Keratinocyte (primary cell): ENCODE results near the gene VAV1. TPM values are rescaled to one million over a fixed set of nuclear protein-coding genes. Genes with fewer than 3 reads are reported as not detected.

ENCODE experiments used
- DNase-seq: peaks from one replicate; pipeline ENCODE4 v3.0.0-alpha.2; 2011; ENCODE audit warnings: low read depth, missing footprints, low spot score
- FAIRE-seq: peaks from 2 replicates; lab custom pipeline; 2011; peaks lifted over from hg19 to GRCh38; lab: Jason Lieb, UNC
- H2AFZ ChIP-seq: 2 replicates; pipeline ENCODE4 v1.6.0; 2012; ENCODE audit warnings: low read length, control low read depth, inconsistent platforms; ENCODE audit not compliant: control insufficient read depth
- H3K27ac ChIP-seq: 2 replicates; pipeline ENCODE4 v1.5.1; 2011; ENCODE audit warnings: low read length; ENCODE audit not compliant: control insufficient read depth, insufficient read depth
- H3K27me3 ChIP-seq: 3 replicates; pipeline ENCODE4 v1.6.0; 2011; ENCODE audit warnings: low read length; ENCODE audit not compliant: control insufficient read depth, insufficient read depth; ENCODE audit errors: extremely low read depth
- H3K36me3 ChIP-seq, 2 experiments: 2 replicates in 1 of 2; 3 replicates in 1 of 2; pipeline ENCODE4 v1.5.1; 2011; ENCODE audit warnings: low read length in 2 of 2, mild to moderate bottlenecking in 1 of 2; ENCODE audit not compliant: control insufficient read depth in 2 of 2, insufficient read depth in 2 of 2; ENCODE audit errors: extremely low read depth in 1 of 2
- H3K4me1 ChIP-seq: 3 replicates; pipeline ENCODE4 v1.5.1; 2011; ENCODE audit warnings: low read length; ENCODE audit not compliant: control insufficient read depth, insufficient read depth; ENCODE audit errors: extremely low read depth
- H3K4me2 ChIP-seq: 3 replicates; pipeline ENCODE4 v1.6.0; 2011; ENCODE audit warnings: low read depth, low read length; ENCODE audit not compliant: control insufficient read depth, insufficient read depth; ENCODE audit errors: extremely low read depth
- H3K4me3 ChIP-seq, 3 experiments: fragments of 200-600 bp in 1 of 3; sonication (generic) in 1 of 3; 2 replicates in 2 of 3; 3 replicates in 1 of 3; pipeline ENCODE4 v1.5.1; 2011 to 2016; ENCODE audit warnings: low read length in 3 of 3, mild to moderate bottlenecking in 3 of 3, control low read depth in 2 of 3, inconsistent platforms in 1 of 3, low read depth in 1 of 3, mixed read lengths in 1 of 3, mixed run types in 1 of 3, moderate library complexity in 1 of 3; ENCODE audit not compliant: control insufficient read depth in 2 of 3, insufficient read depth in 2 of 3; ENCODE audit errors: extremely low read depth in 1 of 3
- H3K79me2 ChIP-seq: 2 replicates; pipeline ENCODE4 v1.6.0; 2012; ENCODE audit warnings: low read length; ENCODE audit not compliant: control insufficient read depth, insufficient read depth
- H3K9ac ChIP-seq: 3 replicates; pipeline ENCODE4 v1.6.0; 2011; ENCODE audit warnings: low read length; ENCODE audit not compliant: control insufficient read depth, insufficient read depth; ENCODE audit errors: extremely low read depth
- H3K9me1 ChIP-seq: 3 replicates; pipeline ENCODE4 v1.6.0; 2011; ENCODE audit warnings: low read length; ENCODE audit not compliant: control insufficient read depth, insufficient read depth; ENCODE audit errors: extremely low read depth
- H3K9me3 ChIP-seq: 2 replicates; pipeline ENCODE4 v1.5.1; 2012; ENCODE audit warnings: low read depth, low read length; ENCODE audit not compliant: control insufficient read depth
- H4K20me1 ChIP-seq: 3 replicates; pipeline ENCODE4 v1.6.0; 2011; ENCODE audit warnings: low read length; ENCODE audit not compliant: control insufficient read depth, insufficient read depth; ENCODE audit errors: extremely low read depth
- CTCF ChIP-seq, 3 experiments: IDR thresholded peaks in 1 of 3; conservative IDR thresholded peaks in 1 of 3; optimal IDR thresholded peaks in 1 of 3; 2 replicates in 2 of 3; 3 replicates in 1 of 3; pipeline versions ENCODE3 to v1.5.1; 2011; ENCODE audit warnings: low read length in 3 of 3, mild to moderate bottlenecking in 3 of 3, moderate library complexity in 2 of 3, control low read depth in 1 of 3, inconsistent platforms in 1 of 3; ENCODE audit not compliant: insufficient read depth in 2 of 3; ENCODE audit errors: extremely low read depth in 1 of 3
- EZH2 ChIP-seq: IDR thresholded peaks from one replicate; pipeline ENCODE4 v1.6.1; 2012; ENCODE audit warnings: inconsistent platforms, mild to moderate bottlenecking, low read length, moderate library complexity
- dilution Hi-C: fragments of 300-500 bp; cut with MboI; formaldehyde crosslinking; loops from one replicate; pipeline ENCODE4 v1.7.0; 2020; ENCODE audit warnings: low sequenced_read_pairs; ENCODE audit not compliant: extremely low pct_ligation_motif_present
- polyA plus RNA-seq, 5 experiments: library from polyadenylated mRNA; depleted of rRNA in 3 of 5; stranded (reverse) in 3 of 5; stranded (forward) in 1 of 5; unstranded in 1 of 5; fragments of >200 nt; gene quantifications; 1 replicate in 1 of 5; 2 replicates in 3 of 5; 3 replicates in 1 of 5; pipeline versions ENCODE4 v1.2.1 to v1.2.3, GENCODE V29; 2011 to 2012; ENCODE audit warnings: missing spikeins in 2 of 5, low read depth in 1 of 5, low replicate concordance in 1 of 5

The VAV1 gene
- polyA plus RNA-seq, 1 donor (not counting 4 experiments of a cell fraction or from before 2014, with no cell fraction given), result 0.42 TPM

DNA sequence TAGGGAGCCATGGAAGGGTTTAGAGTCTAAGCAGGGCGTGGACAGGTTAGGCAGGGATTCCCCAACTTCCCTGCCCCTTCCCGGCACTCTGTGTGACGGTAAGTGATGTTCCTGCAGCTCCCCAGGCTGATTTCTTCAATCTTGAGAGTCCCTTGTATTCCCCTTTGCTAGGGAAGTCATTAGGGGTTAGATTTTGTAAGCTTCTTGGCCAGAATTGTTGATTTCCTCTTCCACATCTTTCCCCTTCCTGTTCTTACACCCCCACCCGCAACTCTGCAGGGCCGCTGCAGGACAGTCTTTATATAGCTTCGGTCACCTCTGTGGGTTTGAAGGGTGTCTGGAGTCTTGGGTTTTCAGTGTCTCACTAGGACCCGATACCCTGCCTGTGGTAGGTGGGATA, 104.2 kb downstream of the VAV1 start:
- TF ChIP-seq CTCF (optimal IDR thresholded peaks at IDR 0.05 in 1 of 3, IDR thresholded peaks at IDR 0.05 in 1 of 3, conservative IDR thresholded peaks at IDR 0.05 in 1 of 3; ENCODE audit: extremely low read depth in 1 of 3, insufficient read depth in 2 of 3, low read length in 3 of 3), result no peak
- no peak for TF ChIP-seq EZH2
- Histone ChIP-seq H3K27me3 (no peaks in the 10 kb centered on the region), H3K9me1 (no peaks in the 10 kb centered on the region), H3K9me3 (no peaks in the 10 kb centered on the region), H4K20me1 (no peaks in the 10 kb centered on the region), H3K36me3 (no peaks in the 10 kb centered on the region), H3K4me2 (no peak overlapping the region), H3K27ac (no peak overlapping the region), H3K4me3 (no peak overlapping the region), H3K9ac (no peak overlapping the region), H2AFZ (no peak overlapping the region), H3K79me2 (no peaks in the 10 kb centered on the region), H3K4me1 (no peaks in the 10 kb centered on the region)
- no peak for DNase-seq
- no peak for FAIRE-seq
- dilution Hi-C loops, result no loop called here

GRCh38 chr19:6877766-6878165, 105.3 kb downstream of the VAV1 start:
- Histone ChIP-seq H3K36me3 (no peaks in the 10 kb centered on the region), H3K4me3 (no peak overlapping the region), H2AFZ (no peak overlapping the region), H3K79me2 (no peaks in the 10 kb centered on the region), H4K20me1 (no peaks in the 10 kb centered on the region), H3K27me3 (no peaks in the 10 kb centered on the region), H3K9me1 (no peaks in the 10 kb centered on the region), H3K4me1 (no peaks in the 10 kb centered on the region), H3K4me2 (no peak overlapping the region), H3K27ac (no peak overlapping the region), H3K9me3 (no peaks in the 10 kb centered on the region), H3K9ac (no peak overlapping the region)
- TF ChIP-seq EZH2 (no peak), CTCF (optimal IDR thresholded peaks at IDR 0.05 in 1 of 3, IDR thresholded peaks at IDR 0.05 in 1 of 3, conservative IDR thresholded peaks at IDR 0.05 in 1 of 3; ENCODE audit: extremely low read depth in 1 of 3, insufficient read depth in 2 of 3, low read length in 3 of 3) (no peak)
- dilution Hi-C loops, result no loop called here
- FAIRE-seq (no peak), DNase-seq (no peak)
